Loucy (cell line): ENCODE data around the gene ELL.

Source experiments
- H2AFZ ChIP-seq: fragments of 200-600 bp; sonication (generic); 2 replicates; pipeline ENCODE4 v1.6.0; 2016; ENCODE audit warnings: antibody characterized with exemption, mild to moderate bottlenecking, low read length, moderate library complexity
- H3F3A ChIP-seq: fragments of 200-600 bp; 2 replicates; pipeline ENCODE4 v1.6.0; 2016; ENCODE audit warnings: antibody characterized with exemption, low read depth, mild to moderate bottlenecking
- H3K27me3 ChIP-seq: fragments of 200-600 bp; sonication (generic); 2 replicates; pipeline ENCODE4 v1.6.1; 2014; ENCODE audit warnings: low read length, mild to moderate bottlenecking; ENCODE audit not compliant: insufficient read depth, poor library complexity, severe bottlenecking
- H3K36me3 ChIP-seq: fragments of 200-600 bp; sonication (generic); 2 replicates; pipeline ENCODE4 v1.6.1; 2016; ENCODE audit warnings: low read length; ENCODE audit not compliant: insufficient read depth
- H3K4me1 ChIP-seq: fragments of 200-600 bp; sonication (generic); 2 replicates; pipeline ENCODE4 v1.5.1; 2014; ENCODE audit warnings: low read length, mild to moderate bottlenecking; ENCODE audit not compliant: insufficient read depth, poor library complexity, severe bottlenecking
- H3K4me2 ChIP-seq: fragments of 200-600 bp; sonication (generic); 2 replicates; pipeline ENCODE4 v1.6.0; 2014; ENCODE audit warnings: antibody characterized with exemption, low read length, low read depth, mild to moderate bottlenecking; ENCODE audit not compliant: poor library complexity, severe bottlenecking
- H3K4me3 ChIP-seq: fragments of 200-600 bp; sonication (generic); 2 replicates; pipeline ENCODE4 v1.5.1; 2014; ENCODE audit warnings: low read length, mild to moderate bottlenecking, mixed read lengths; ENCODE audit not compliant: poor library complexity, severe bottlenecking
- H3K79me2 ChIP-seq: fragments of 200-600 bp; sonication (generic); 2 replicates; pipeline ENCODE4 v1.6.1; 2014; ENCODE audit warnings: low read length; ENCODE audit not compliant: insufficient read depth
- H3K9ac ChIP-seq: fragments of 200-600 bp; sonication (generic); 2 replicates; pipeline ENCODE4 v1.6.0; 2014; ENCODE audit warnings: mild to moderate bottlenecking, low read depth, low read length, moderate library complexity; ENCODE audit not compliant: poor library complexity, severe bottlenecking
- H3K9me2 ChIP-seq: fragments of 200-600 bp; sonication (generic); replicated peaks from 2 replicates; pipeline ENCODE4 v1.6.1; 2016; ENCODE audit warnings: low read depth, low read length, mixed read lengths
- H3K9me3 ChIP-seq: fragments of 200-600 bp; sonication (generic); 2 replicates; pipeline ENCODE4 v1.6.1; 2014; ENCODE audit warnings: mild to moderate bottlenecking, antibody characterized with exemption, low read length, low read depth; ENCODE audit not compliant: insufficient read depth
- H4K20me1 ChIP-seq: fragments of 200-600 bp; sonication (generic); 2 replicates; pipeline ENCODE4 v1.6.0; 2014; ENCODE audit warnings: antibody characterized with exemption, low read length, mild to moderate bottlenecking; ENCODE audit not compliant: insufficient read depth, poor library complexity, severe bottlenecking
- CTCF ChIP-seq: fragments of 200-600 bp; sonication (generic); conservative IDR thresholded peaks from 2 replicates; pipeline ENCODE4 v1.5.1; 2014; ENCODE audit warnings: mild to moderate bottlenecking, antibody characterized with exemption, low read length
- EZH2phosphoT487 ChIP-seq: fragments of 200-600 bp; IDR thresholded peaks from 2 replicates; pipeline ENCODE4 v1.6.1; 2018; ENCODE audit warnings: antibody characterized with exemption, mild to moderate bottlenecking, moderate library complexity, borderline replicate concordance

ELL gene

GRCh38 chr19:18439025-18439909 lies 82.6 kb downstream of the ELL start:
- Histone ChIP-seq H3K4me3 (no peak overlapping the region), H3K36me3 (peaks cover 4% of the 10 kb centered on the region; the same call in 1 of the 2 replicates), H3K4me2 (no peak overlapping the region), H3K79me2 (no peaks in the 10 kb centered on the region), H3K9me3 (no peaks in the 10 kb centered on the region), H4K20me1 (no peaks in the 10 kb centered on the region), H3K27me3 (no peaks in the 10 kb centered on the region), H2AFZ (no peak overlapping the region), H3K4me1 (peaks cover 7% of the 10 kb centered on the region), H3F3A (peaks cover 8% of the 10 kb centered on the region; the same call in 1 of the 2 replicates), H3K9ac (no peak overlapping the region), H3K9me2 (no peaks in the 10 kb centered on the region)
- TF ChIP-seq CTCF (no peak), EZH2phosphoT487 (no peak)

GRCh38 chr19:18438331-18439024 lies 83.4 kb downstream of the ELL start:
- no peaks in the 10 kb centered on the region; the same call in 1 of the 2 replicates for H3K36me3 ChIP-seq
- peak overlapping the region; percentile 75 for H3K4me3 ChIP-seq
- H3K4me1 ChIP-seq, result peaks cover 7% of the 10 kb centered on the region
- H3K9me3 ChIP-seq, result no peaks in the 10 kb centered on the region
- TF ChIP-seq EZH2phosphoT487 (no peak), CTCF (no peak)
- peak overlapping the region; percentile 94 for H3K4me2 ChIP-seq
- no peaks in the 10 kb centered on the region for H4K20me1 ChIP-seq
- peaks cover 8% of the 10 kb centered on the region; the same call in 1 of the 2 replicates for H3F3A ChIP-seq
- H3K9me2 ChIP-seq, result no peaks in the 10 kb centered on the region
- no peak overlapping the region for H2AFZ ChIP-seq
- H3K27me3 ChIP-seq, result no peaks in the 10 kb centered on the region
- H3K79me2 ChIP-seq, result no peaks in the 10 kb centered on the region
- H3K9ac ChIP-seq, result peak overlapping the region; percentile 69

DNA sequence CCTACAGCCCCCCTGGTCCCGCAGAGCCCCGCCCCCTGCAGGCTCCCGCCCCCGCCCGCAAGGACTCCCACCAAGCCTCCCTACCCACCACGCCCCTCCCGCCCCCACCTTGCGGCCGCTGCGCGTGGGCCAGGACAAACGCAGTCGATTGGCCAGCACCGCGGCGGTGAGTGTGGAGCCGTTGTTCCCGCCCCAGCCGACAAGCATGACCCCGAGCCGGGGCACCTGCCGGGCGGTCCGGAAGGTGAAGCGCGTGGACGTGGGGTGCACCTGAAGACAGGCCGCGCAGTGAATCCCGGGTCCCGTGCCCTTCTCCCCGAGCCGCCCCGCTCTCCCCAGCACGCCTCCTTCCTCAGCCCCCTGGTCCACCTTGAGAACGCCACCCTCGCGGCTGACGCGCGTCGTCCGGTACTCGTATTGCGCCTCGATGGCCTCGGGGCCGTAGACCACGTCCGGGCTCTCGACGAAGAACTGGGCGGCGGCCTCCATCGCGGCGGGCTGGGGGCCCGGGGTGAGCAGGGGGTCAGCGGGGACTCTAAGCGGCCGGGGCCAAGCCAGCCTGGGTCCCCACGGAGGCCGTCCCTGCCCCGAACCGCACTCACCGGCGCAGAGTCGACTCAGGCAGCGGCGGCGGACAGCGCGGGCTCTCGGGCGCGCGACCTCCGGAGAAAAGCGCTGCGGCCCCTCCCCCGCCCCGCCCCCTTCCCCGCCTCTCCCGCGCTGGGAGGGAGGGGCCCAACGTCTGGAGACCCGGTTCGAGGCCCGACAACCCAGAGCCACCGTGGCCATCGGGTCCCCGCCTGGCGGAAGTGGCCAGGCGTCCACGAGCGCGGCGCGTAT lies 84.2 kb downstream of the ELL start, which contains the start of gene ISYNA1:
ISYNA1 (minus strand) TSS at position 643 of the 840 bp plus-strand sequence; CDS start at position 489, 154 bp downstream.
- Histone ChIP-seq H3K27me3 (no peaks in the 10 kb centered on the region), H3K79me2 (no peaks in the 10 kb centered on the region), H3K36me3 (no peaks in the 10 kb centered on the region), H3K9me3 (no peaks in the 10 kb centered on the region), H3K9ac (peak within 1 kb of the TSS; percentile 69), H3K4me2 (peak within 1 kb of the TSS; percentile 94), H3K4me1 (peaks cover 7% of the 10 kb centered on the region), H3K4me3 (peak within 1 kb of the TSS; percentile 75), H4K20me1 (no peaks in the 10 kb centered on the region), H2AFZ (peak within 1 kb of the TSS; percentile 94), H3K9me2 (no peaks in the 10 kb centered on the region), H3F3A (peaks cover 8% of the 10 kb centered on the region; the same call in 1 of the 2 replicates)
- TF ChIP-seq CTCF, result no peak
- no peak for TF ChIP-seq EZH2phosphoT487
